Sigmoid colon (tissue), 4 donors: ENCODE data around the gene MUL1.

Experiments used
- CTCF ChIP-seq, 4 experiments: fragments of 450-650 bp in 3 of 4; fragments of 200-600 bp in 1 of 4; IDR thresholded peaks; one replicate each; pipeline ENCODE4 v1.5.1; 2016 to 2019; ENCODE audit warnings: antibody characterized with exemption in 4 of 4, mild to moderate bottlenecking in 3 of 4, moderate library complexity in 2 of 4
- POLR2A ChIP-seq, 2 donors: fragments of 450-650 bp; IDR thresholded peaks; one replicate each; pipeline ENCODE4 v1.6.1; 2016; ENCODE audit warnings: antibody characterized with exemption in 2 of 2, mild to moderate bottlenecking in 2 of 2, moderate library complexity in 2 of 2
- POLR2AphosphoS5 ChIP-seq, 4 donors: sonication (generic); formaldehyde crosslinking; IDR thresholded peaks; one replicate each; pipeline ENCODE4 v1.6.1; 2017; ENCODE audit warnings: antibody characterized with exemption in 4 of 4

DNA sequence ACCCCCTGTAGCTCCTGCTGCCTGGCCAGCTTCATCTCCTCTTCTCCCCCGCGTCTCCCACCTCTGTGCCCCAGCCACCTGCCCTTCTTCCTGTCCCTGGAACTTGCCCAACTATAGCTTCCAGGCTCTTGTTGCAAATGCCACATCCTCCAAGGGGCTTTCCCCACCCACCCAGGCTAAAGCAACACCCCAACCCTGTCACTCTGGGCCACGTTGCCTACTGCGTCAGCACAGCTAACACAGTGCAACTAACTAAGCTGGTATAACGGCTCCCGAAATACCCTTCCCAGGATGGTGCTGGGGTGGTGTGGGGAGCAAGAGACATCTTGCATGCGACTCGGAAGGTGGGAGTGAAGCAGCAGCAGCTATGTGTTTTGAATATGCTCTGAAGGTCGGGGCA is 41.7 kb downstream of the MUL1 start:
- no peak for TF ChIP-seq POLR2AphosphoS5 (IDR thresholded peaks at IDR 0.05)
- no peak for TF ChIP-seq POLR2A (IDR thresholded peaks at IDR 0.05)
- no peak for TF ChIP-seq CTCF (IDR thresholded peaks at IDR 0.05)
